NCI-H345 treated with DMSO at 0.1 percent for 48 hours (cell line): ENCODE data around the gene BORA.
"Not testable (repeated sequence)": the region's sequence is repeated elsewhere in the genome, so short reads cannot be mapped to it uniquely, and the experiment has no call there.

Source experiments
- DNase-seq: peaks from one replicate; lab custom pipeline; 2025; ENCODE audit not compliant: unreplicated experiment; lab: John Stamatoyannopoulos, UW

The BORA gene

GRCh38 chr13:72760189-72760588, 32.5 kb downstream of the BORA start:
- DNase-seq = no peak

GRCh38 chr13:72763411-72763810, 35.7 kb downstream of the BORA start:
- DNase-seq = no peak

- no peak for DNase-seq
Measured at GRCh38 chr13:72774019-72774418, 46.3 kb downstream of the BORA start.

DNA sequence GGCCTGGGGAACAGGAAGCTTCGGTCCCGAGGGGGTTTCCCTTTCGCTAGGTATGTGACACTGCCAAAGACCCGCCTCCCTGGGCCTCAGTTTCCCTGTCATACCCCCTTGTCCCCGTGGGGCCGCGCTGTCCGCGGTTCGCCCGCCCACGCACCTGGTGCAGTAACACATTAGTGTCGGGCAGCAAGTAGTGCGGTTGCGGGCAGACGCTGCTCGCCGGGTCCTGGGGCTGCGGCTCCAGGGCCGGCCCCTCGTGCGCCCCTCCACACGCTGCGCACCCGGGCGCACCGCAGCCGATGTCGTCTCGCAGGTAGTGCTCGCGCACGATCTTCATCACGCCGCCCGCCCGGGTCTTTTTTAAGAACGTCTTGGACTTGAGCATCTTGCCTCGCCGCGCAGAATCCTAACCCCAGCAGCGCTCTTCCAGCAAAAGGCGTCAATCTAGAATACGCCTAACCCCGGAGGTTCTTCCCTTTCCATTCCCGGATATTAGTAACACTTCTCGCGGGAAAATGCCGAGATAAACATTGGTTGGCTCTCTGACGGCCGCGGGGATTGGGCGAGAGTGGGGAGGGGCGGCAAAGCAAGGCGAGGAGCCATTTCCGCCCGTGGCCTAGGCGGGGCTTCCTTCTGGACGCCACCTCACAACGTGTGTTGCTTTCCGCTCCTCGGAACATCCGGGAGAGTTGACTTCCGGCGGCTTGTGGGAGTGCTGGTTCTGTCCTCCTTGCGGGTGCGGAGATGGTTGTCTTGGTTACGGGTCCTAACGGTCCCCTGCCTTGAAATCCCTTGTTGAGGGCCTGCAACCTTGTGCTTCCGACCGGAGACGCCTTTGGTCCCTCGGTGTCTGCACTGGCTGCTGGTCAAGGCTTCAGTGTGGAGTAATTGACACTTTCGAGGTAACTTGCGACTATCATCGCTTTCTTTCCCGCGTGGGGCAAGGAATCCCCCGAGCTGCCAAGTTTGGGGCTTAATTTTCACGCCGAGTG, 54.0 kb downstream of the BORA start, which contains the start of the genes DIS3 and PIBF1:
DIS3 (minus strand) TSS at position 450 of the 989 bp plus-strand sequence; CDS start at position 382, 68 bp downstream.
PIBF1 (plus strand) TSS at position 683 of the 989 bp plus-strand sequence. CDS start 1,337 bp downstream, outside the sequence.
- DNase-seq = peak; percentile 95

DNA sequence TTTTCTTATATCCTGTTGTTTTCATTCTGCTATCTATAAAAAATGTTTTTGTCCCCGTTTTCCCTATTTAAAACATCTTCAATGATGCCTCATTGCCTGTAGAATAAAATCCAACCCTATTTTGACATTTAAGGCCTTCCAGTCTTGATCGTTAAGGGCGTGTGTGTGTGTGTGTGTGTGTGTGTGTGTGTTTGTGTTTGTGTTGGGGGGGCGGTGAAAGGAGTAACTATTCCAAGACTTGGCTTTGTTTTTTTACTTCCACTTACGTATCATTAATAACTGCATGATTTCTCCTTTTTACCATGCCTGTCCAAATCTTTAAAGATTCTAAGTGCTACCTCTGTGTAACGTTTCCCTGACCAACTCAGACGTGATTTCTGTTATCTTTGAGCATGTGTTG, 55.0 kb downstream of the BORA start:
- DNase-seq = no peak

GRCh38 chr13:72784679-72785078, 57.0 kb downstream of the BORA start:
- DNase-seq = not testable (repeated sequence)

- no peak for DNase-seq
Measured at GRCh38 chr13:72788831-72789230, 61.1 kb downstream of the BORA start.

GRCh38 chr13:72792640-72793039, 64.9 kb downstream of the BORA start:
- DNase-seq = no peak

DNA sequence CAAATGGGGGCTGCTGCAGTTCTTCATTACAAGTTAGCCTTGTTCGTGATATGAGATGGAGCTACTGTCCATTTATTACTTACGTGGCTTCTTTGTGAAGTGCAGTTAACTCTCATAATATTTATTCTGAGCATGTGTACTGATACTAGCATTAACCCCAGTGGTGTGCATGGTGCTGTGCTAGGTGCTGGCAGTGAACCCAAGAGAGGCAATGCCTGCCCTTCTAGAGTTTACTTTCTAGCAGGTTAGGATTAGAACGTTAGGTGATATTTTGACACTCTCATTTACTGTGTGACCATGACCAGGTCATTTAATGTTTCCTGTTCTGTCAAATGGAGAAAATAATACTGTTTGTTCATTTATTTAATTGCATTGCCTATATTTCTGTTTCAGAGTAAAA, 71.1 kb downstream of the BORA start:
- no peak for DNase-seq

GRCh38 chr13:72804301-72804700, 76.6 kb downstream of the BORA start:
- no peak for DNase-seq
